ENCODE data around the gene ILK. TPM values are rescaled to one million over a fixed set of nuclear protein-coding genes. Genes with fewer than 3 reads are reported as not detected.

Gene ILK
- total RNA-seq, 4 donors from 2014 or later: 139 to 148 (median 140) TPM

DNA sequence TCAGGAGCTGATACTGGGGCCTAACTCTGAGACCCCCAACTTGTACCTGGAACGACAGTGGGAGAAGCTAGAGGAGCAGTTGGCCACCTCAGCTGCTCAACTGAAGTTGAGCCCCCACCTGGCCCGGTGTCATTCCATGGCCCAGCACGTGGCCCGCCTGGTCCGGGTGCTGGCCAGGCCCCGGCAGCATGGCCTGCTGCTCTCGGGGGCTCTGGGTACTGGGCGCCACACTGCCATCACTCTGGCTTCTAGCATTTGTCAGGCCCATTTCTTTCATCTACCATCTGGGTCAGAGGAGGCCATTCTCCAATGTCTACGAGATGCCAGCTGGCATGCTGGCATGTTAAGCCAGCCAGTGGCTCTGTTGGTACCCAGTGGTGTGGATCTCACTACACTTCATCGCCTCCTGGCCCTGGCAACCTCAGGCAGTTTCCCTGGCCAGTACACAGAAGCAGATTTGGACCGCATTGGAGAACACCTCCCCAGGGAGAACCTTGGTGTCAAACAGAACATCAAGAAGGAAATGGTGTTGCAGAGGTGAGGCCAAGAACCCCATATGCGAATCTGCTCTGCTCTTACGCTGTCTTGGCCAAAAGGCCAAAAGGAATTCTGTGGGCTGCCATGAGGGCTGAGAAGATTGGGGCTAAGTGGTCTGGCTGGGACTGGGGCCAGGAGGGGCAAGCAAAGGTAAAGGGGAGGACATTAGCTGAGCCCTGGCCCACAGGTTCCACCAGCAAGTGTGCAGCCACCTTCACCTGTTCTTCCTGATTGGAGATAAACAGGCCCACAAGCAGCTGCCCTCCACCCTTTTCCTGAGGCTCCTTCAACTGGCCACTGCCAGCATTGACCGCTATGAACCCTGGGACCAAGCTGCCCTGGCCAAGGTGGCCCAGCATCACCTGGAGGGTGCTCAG lies 45.6 kb upstream of the ILK start:
- H3K4me1 ChIP-seq: no peaks in the 10 kb centered on the region
- WGBS, 2 donors: 96 to 97% methylated on average over 13 of the region's 14 CpGs
- no peak for TF ChIP-seq POLR2A (IDR thresholded peaks at IDR 0.05)
- no peak for TF ChIP-seq EP300 (IDR thresholded peaks at IDR 0.05)
- TF ChIP-seq CTCF (IDR thresholded peaks at IDR 0.05): no peak
- H3K4me3 ChIP-seq: no peak overlapping the region
- H3K9me3 ChIP-seq: no peaks in the 10 kb centered on the region
- DNase-seq (ENCODE audit: low spot score in 2 of 2): peak in 1 of 2 donors; percentile 1
- no peak overlapping the region for H3K27ac ChIP-seq
- no peaks in the 10 kb centered on the region for H3K27me3 ChIP-seq
- peaks cover 0 to 55% (median 0%) of the 10 kb centered on the region in 3 donors for H3K36me3 ChIP-seq

DNA sequence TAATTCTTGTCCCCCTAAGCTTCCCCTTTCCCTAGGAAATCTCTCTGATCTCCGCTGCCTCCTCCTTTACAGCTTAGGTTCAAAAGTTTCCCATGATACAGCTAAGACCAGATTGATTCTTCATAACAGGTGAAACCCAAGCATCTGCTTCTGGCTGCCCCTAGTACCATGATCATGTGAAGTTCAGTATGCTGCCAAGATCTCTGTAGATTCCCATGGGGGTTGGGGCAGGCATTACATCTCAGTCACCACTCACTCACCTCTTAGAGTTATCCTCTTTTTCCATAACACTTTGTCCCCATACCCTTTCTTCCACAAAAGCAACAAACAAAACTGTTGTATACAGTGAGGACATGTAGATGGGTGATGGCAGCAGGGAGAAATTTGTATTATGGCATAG lies 44.2 kb upstream of the ILK start:
- Histone ChIP-seq H3K27me3 (no peaks in the 10 kb centered on the region), H3K36me3 (peaks cover 0 to 68% (median 0%) of the 10 kb centered on the region in 3 donors), H3K9me3 (no peaks in the 10 kb centered on the region), H3K27ac (no peak overlapping the region), H3K4me1 (no peaks in the 10 kb centered on the region), H3K4me3 (no peak overlapping the region)
- WGBS, 2 donors: 100% methylated on average over 1 of the region's 1 CpG
- no peak for TF ChIP-seq POLR2A (IDR thresholded peaks at IDR 0.05)
- TF ChIP-seq CTCF (IDR thresholded peaks at IDR 0.05): no peak
- no peak for TF ChIP-seq EP300 (IDR thresholded peaks at IDR 0.05)
- DNase-seq (ENCODE audit: low spot score in 2 of 2): no peak

GRCh38 chr11:6561288-6561687 lies 42.3 kb upstream of the ILK start:
- Histone ChIP-seq H3K27ac (no peak overlapping the region), H3K27me3 (no peaks in the 10 kb centered on the region), H3K9me3 (no peaks in the 10 kb centered on the region), H3K36me3 (peaks cover 0 to 77% (median 0%) of the 10 kb centered on the region in 3 donors), H3K4me3 (no peak overlapping the region), H3K4me1 (no peaks in the 10 kb centered on the region)
- TF ChIP-seq POLR2A (IDR thresholded peaks at IDR 0.05) (no peak), CTCF (IDR thresholded peaks at IDR 0.05) (no peak), EP300 (IDR thresholded peaks at IDR 0.05) (no peak)
- 94 to 96% methylated on average over 3 of the region's 3 CpGs for WGBS, 2 donors
- DNase-seq (ENCODE audit: low spot score in 2 of 2): no peak

DNA sequence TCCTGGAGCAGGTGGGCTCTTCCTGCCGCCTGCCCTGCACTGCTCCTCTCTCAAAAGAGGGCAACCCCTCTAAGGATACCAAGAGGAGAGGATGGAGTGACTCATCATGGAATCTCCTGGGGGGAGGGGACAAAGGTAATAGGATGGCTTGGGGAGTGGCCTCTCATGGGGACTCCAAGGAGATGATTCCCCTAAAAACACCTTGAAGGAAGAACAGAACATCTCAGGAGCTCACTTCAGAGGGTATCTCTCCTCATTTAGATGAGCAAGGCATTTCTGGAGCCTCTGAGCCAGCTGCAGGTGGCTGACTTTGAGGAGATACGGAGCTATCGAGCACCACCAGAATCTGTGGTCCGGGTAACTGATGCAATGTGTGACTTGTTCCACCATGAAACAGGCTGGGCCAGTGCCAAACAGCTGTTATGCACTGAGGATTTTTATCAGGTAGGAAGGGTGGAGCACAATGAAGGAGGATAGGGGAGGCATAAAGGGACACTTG lies 40.4 kb upstream of the ILK start:
- Histone ChIP-seq H3K4me3 (no peak overlapping the region), H3K27ac (no peak overlapping the region), H3K4me1 (no peaks in the 10 kb centered on the region), H3K36me3 (peaks cover 0 to 78% (median 0%) of the 10 kb centered on the region in 3 donors), H3K9me3 (no peaks in the 10 kb centered on the region), H3K27me3 (no peaks in the 10 kb centered on the region)
- no peak for DNase-seq (ENCODE audit: low spot score in 2 of 2)
- TF ChIP-seq EP300 (IDR thresholded peaks at IDR 0.05) (no peak), POLR2A (IDR thresholded peaks at IDR 0.05) (no peak), CTCF (IDR thresholded peaks at IDR 0.05) (no peak)
- 95 to 98% methylated on average over 4 of the region's 4 CpGs for WGBS, 2 donors

DNA sequence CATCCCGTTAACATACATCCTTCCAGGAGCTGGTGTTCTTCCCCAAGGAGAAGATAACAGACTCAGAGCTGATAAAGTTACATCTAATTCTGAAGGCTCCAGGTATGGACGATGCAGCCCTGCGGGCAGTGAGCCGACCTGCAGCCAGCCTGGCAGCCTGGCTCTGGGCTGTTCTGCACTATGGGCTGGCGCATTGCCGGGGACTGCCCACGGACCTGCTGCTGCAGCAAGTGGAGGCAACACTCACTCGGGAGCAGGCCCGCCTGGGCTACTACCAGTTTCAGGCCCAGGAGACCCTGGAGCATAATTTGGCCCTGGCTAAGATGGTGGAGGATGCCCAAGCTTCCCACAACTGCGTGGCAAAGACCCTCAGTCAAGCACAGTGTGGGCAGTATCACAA lies 39.9 kb upstream of the ILK start:
- Histone ChIP-seq H3K27me3 (no peaks in the 10 kb centered on the region), H3K4me3 (no peak overlapping the region), H3K36me3 (peaks cover 0 to 73% (median 0%) of the 10 kb centered on the region in 3 donors), H3K9me3 (no peaks in the 10 kb centered on the region), H3K4me1 (peaks cover 0 to 3% (median 0%) of the 10 kb centered on the region in 4 donors), H3K27ac (no peak overlapping the region)
- WGBS, 2 donors: 71 to 91% methylated on average over 8 to 10 of the region's 10 CpGs
- no peak for DNase-seq (ENCODE audit: low spot score in 2 of 2)
- TF ChIP-seq EP300 (IDR thresholded peaks at IDR 0.05): no peak
- no peak for TF ChIP-seq POLR2A (IDR thresholded peaks at IDR 0.05)
- TF ChIP-seq CTCF (IDR thresholded peaks at IDR 0.05): no peak

All from tibial nerve (tissue), 4 donors.